HepG2 (cell line): Measurements from ENCODE around the gene CELSR3. TPM values are rescaled to one million over a fixed set of nuclear protein-coding genes. Genes with fewer than 3 reads are reported as not detected.

Source experiments
- DMAP1 ChIP-seq: IDR thresholded peaks from 2 replicates; pipeline ENCODE4 v1.6.1; 2016
- GFI1 ChIP-seq: sonication (generic); formaldehyde crosslinking; IDR thresholded peaks from 2 replicates; pipeline ENCODE4 v1.5.0; 2020; ENCODE audit warnings: missing genetic modification reagents, mild to moderate bottlenecking, borderline replicate concordance
- HNF1B ChIP-seq: sonication (generic); formaldehyde crosslinking; IDR thresholded peaks from 2 replicates; pipeline ENCODE4 v1.5.1; 2020; ENCODE audit warnings: mild to moderate bottlenecking, moderate library complexity, missing genetic modification reagents
- ISL2 ChIP-seq: sonication (generic); formaldehyde crosslinking; IDR thresholded peaks from 2 replicates; pipeline ENCODE4 v1.5.0; 2020; ENCODE audit warnings: missing genetic modification reagents
- KMT2B ChIP-seq: IDR thresholded peaks from 2 replicates; pipeline ENCODE4 v1.6.1; 2016; ENCODE audit warnings: missing genetic modification reagents, missing compliant biosample characterization
- MAX ChIP-seq: IDR thresholded peaks from 2 replicates; pipeline ENCODE4 v1.6.1; 2012; ENCODE audit warnings: inconsistent platforms
- MBD4 ChIP-seq: IDR thresholded peaks from 2 replicates; pipeline ENCODE4 v1.6.1; 2012; ENCODE audit warnings: low read length, inconsistent platforms, borderline replicate concordance
- MTA3 ChIP-seq: sonication (generic); formaldehyde crosslinking; IDR thresholded peaks from 2 replicates; pipeline ENCODE4 v1.4.0; 2020; ENCODE audit warnings: missing genetic modification reagents
- PLSCR1 ChIP-seq: sonication (generic); formaldehyde crosslinking; IDR thresholded peaks from 2 replicates; pipeline ENCODE4 v1.5.0; 2020; ENCODE audit warnings: missing genetic modification reagents, mild to moderate bottlenecking, borderline replicate concordance
- TBL1XR1 ChIP-seq: fragments of 150-350 bp; IDR thresholded peaks from 2 replicates; pipeline ENCODE4 v1.6.1; 2014; ENCODE audit warnings: borderline replicate concordance, low read length; ENCODE audit not compliant: partially characterized antibody
- ZBTB33 ChIP-seq: sonication (generic); formaldehyde crosslinking; IDR thresholded peaks from 2 replicates; pipeline ENCODE4 v1.4.0; 2020; ENCODE audit warnings: missing genetic modification reagents
- ZBTB39 ChIP-seq: sonication (generic); formaldehyde crosslinking; IDR thresholded peaks from 2 replicates; pipeline ENCODE4 v1.5.0; 2020; ENCODE audit warnings: missing genetic modification reagents
- ZBTB43 ChIP-seq: sonication (generic); formaldehyde crosslinking; conservative IDR thresholded peaks from 2 replicates; pipeline ENCODE4 v1.4.0; 2020; ENCODE audit warnings: missing genetic modification reagents
- ZNF18 ChIP-seq: sonication (generic); formaldehyde crosslinking; IDR thresholded peaks from 2 replicates; pipeline ENCODE4 v1.8.0; 2022; ENCODE audit warnings: mild to moderate bottlenecking, missing genetic modification reagents; ENCODE audit not compliant: insufficient replicate concordance
- ZNF205 ChIP-seq: IDR thresholded peaks from 2 replicates; pipeline ENCODE4 v1.6.1; 2018; ENCODE audit warnings: missing biosample characterization, missing genetic modification reagents
- ZNF33A ChIP-seq: sonication (generic); formaldehyde crosslinking; IDR thresholded peaks from 2 replicates; pipeline ENCODE4 v1.5.1; 2020; ENCODE audit warnings: missing genetic modification reagents, mild to moderate bottlenecking, moderate library complexity, borderline replicate concordance
- ZNF44 ChIP-seq: sonication (generic); formaldehyde crosslinking; IDR thresholded peaks from 2 replicates; pipeline ENCODE4 v1.5.1; 2020; ENCODE audit warnings: mild to moderate bottlenecking, missing genetic modification reagents
- ZNF660 ChIP-seq: sonication (generic); formaldehyde crosslinking; IDR thresholded peaks from 2 replicates; pipeline ENCODE4 v1.5.1; 2020; ENCODE audit warnings: mild to moderate bottlenecking, low read depth, missing genetic modification reagents, borderline replicate concordance
- polyA plus RNA-seq, 8 experiments: library from polyadenylated mRNA; depleted of rRNA in 3 of 8; stranded (reverse) in 7 of 8; unstranded in 1 of 8; fragments of >200 nt; fragmentation: Illumina TruSeq in 4 of 8; extraction: Trizol in 4 of 8; gene quantifications; 2 replicates each; pipeline versions ENCODE4 v1.2.1 to v1.2.3, GENCODE V29; 2011 to 2016; ENCODE audit warnings: low read depth in 4 of 8, missing spikeins in 1 of 8, mixed read lengths in 1 of 8; ENCODE audit not compliant: insufficient read depth in 1 of 8
- total RNA-seq, 5 experiments: library from RNA; depleted of rRNA; stranded (reverse); fragments of >200 nt; fragmentation: Illumina TruSeq; extraction: Trizol; gene quantifications; 2 replicates each; pipeline ENCODE4 v1.2.3, GENCODE V29; 2016; ENCODE audit warnings: low read depth in 1 of 5

The CELSR3 gene
- total and polyA plus RNA-seq, 2 of the 13 experiments (the other 11 are each of a cell fraction or from before 2014, with no cell fraction given): 5.4 to 6.7 TPM

GRCh38 chr3:48685603-48686511, 23.2 kb upstream of the CELSR3 start, which contains the start of gene NCKIPSD (continued):
- TF ChIP-seq ZBTB43 (CRISPR knock-in tag): 0 out of 2 replicates have a peak, but pooled peaks have one; percentile 36
- TF ChIP-seq ZNF18: no peak
- TF ChIP-seq ZBTB39 (CRISPR knock-in tag): 0 out of 2 replicates have a peak, but pooled peaks have one; percentile 59
- no peak for TF ChIP-seq TBL1XR1
- no peak for TF ChIP-seq ZNF660 (CRISPR knock-in tag)
- TF ChIP-seq HNF1B (CRISPR knock-in tag): peak; percentile 73
- no peak for TF ChIP-seq ZNF44 (CRISPR knock-in tag)
- TF ChIP-seq ZNF205 (CRISPR knock-in tag): no peak; the same call in 1 of the 2 replicates
- TF ChIP-seq KMT2B (CRISPR knock-in tag): peak; percentile 62; the same call in 1 of the 2 replicates
- peak; percentile 86 for TF ChIP-seq MAX
- peak; percentile 87 for TF ChIP-seq DMAP1 (CRISPR knock-in tag)
- TF ChIP-seq MTA3 (CRISPR knock-in tag): no peak
- no peak for TF ChIP-seq ZNF33A (CRISPR knock-in tag)
- 0 out of 2 replicates have a peak, but pooled peaks have one; percentile 4 for TF ChIP-seq ZBTB33 (CRISPR knock-in tag)
- TF ChIP-seq ISL2 (CRISPR knock-in tag): no peak; the same call in 1 of the 2 replicates
- TF ChIP-seq GFI1: no peak; the same call in 1 of the 2 replicates
- TF ChIP-seq PLSCR1 (CRISPR knock-in tag): no peak
- TF ChIP-seq MBD4: no peak
